Measurements from ENCODE around the gene AQP1. TPM values are rescaled to one million over a fixed set of nuclear protein-coding genes. Genes with fewer than 3 reads are reported as not detected.
A peak's percentile ranks its signal among the peaks of the same experiment; 100 is the strongest.

Gene AQP1
- total RNA-seq, 1 donor from 2014 or later = 1,132 TPM

DNA sequence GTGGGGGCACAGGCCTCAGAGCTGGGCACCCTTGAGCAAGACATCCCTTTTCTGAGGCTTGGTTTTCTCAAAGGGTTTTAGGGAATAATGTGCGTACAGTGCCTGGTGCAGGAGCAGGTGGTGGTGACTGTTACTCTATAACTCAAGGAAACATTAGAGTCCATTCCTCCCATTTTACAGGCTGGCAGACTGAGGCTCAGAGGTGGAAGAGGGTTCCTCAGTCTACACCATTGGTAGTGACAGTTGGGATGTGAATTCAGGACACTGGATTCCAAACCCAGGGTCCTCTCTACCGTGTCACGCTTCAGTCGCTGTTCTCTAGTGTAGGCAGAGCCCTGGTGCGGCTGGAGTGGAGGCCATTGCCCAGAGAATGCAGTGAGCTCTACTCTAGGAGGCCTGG lies 40.0 kb upstream of the AQP1 start:
- no peak for TF ChIP-seq CTCF (IDR thresholded peaks at IDR 0.05)
- Histone ChIP-seq H3K4me1 (no peaks in the 10 kb centered on the region), H3K9me3 (no peaks in the 10 kb centered on the region), H3K27ac (no peak overlapping the region), H3K4me3 (no peak overlapping the region), H3K27me3 (no peaks in the 10 kb centered on the region), H3K36me3 (peaks cover 29% of the 10 kb centered on the region)
- no peak for DNase-seq
- ATAC-seq = no peak
- intact Hi-C loops (cut with DNase I) = no loop called here

DNA sequence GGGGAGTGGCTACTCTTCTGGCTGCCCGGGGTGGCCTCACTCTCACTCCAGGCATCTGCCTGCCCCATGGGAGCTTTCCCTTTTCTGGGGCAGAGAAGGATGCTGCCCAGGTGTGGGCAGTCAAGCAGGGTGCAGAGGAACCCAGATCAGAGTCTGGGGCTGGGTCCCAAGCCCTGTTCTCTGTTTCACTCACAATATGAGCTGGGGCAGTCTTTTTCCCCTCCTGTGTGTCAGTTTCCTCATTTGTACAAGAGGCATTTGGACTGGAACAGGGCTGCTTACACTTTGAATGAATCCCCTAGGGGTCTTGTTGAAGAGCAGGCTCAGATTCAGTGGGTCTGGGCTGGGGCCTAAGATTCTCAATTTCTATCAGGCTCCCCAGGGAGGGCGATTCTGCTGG lies 38.4 kb upstream of the AQP1 start:
- Histone ChIP-seq H3K27ac (no peak overlapping the region), H3K4me3 (no peak overlapping the region), H3K27me3 (no peaks in the 10 kb centered on the region), H3K9me3 (no peaks in the 10 kb centered on the region), H3K36me3 (peaks cover 29% of the 10 kb centered on the region), H3K4me1 (peaks cover 4% of the 10 kb centered on the region)
- ATAC-seq (no peak), DNase-seq (no peak)
- no peak for TF ChIP-seq CTCF (IDR thresholded peaks at IDR 0.05)
- intact Hi-C loops (cut with DNase I) = no loop called here

- peaks cover 29% of the 10 kb centered on the region for H3K36me3 ChIP-seq
- H3K27ac ChIP-seq = no peak overlapping the region
These were observed 38.0 kb upstream of the AQP1 start for GRCh38 chr7:30873656-30874055.

GRCh38 chr7:30874656-30875302 lies 36.9 kb upstream of the AQP1 start:
- H3K9me3 ChIP-seq = no peaks in the 10 kb centered on the region
- TF ChIP-seq CTCF (IDR thresholded peaks at IDR 0.05) = no peak
- H3K4me1 ChIP-seq = peaks cover 4% of the 10 kb centered on the region
- H3K4me3 ChIP-seq = no peak overlapping the region
- no peak for DNase-seq
- peaks cover 29% of the 10 kb centered on the region for H3K36me3 ChIP-seq
- H3K27ac ChIP-seq = no peak overlapping the region
- no peaks in the 10 kb centered on the region for H3K27me3 ChIP-seq
- intact Hi-C loops (cut with DNase I) = no loop called here
- ATAC-seq = no peak

More at GRCh38 chr7:30873656-30874055, 38.0 kb upstream of the AQP1 start:
- Histone ChIP-seq H3K4me1 (peaks cover 4% of the 10 kb centered on the region), H3K27me3 (no peaks in the 10 kb centered on the region), H3K9me3 (no peaks in the 10 kb centered on the region), H3K4me3 (no peak overlapping the region)
- DNase-seq (no peak), ATAC-seq (no peak)
- intact Hi-C loops (cut with DNase I) = no loop called here
- no peak for TF ChIP-seq CTCF (IDR thresholded peaks at IDR 0.05)

- TF ChIP-seq CTCF (IDR thresholded peaks at IDR 0.05) = no peak
- Histone ChIP-seq H3K36me3 (peaks cover 25% of the 10 kb centered on the region), H3K27ac (peak overlapping the region; percentile 19), H3K9me3 (no peaks in the 10 kb centered on the region), H3K27me3 (no peaks in the 10 kb centered on the region), H3K4me3 (no peak overlapping the region), H3K4me1 (peaks cover 4% of the 10 kb centered on the region)
- ATAC-seq (peak; percentile 65), DNase-seq (no peak)
- intact Hi-C loops (cut with DNase I) = no loop called here
These were observed 34.5 kb upstream of the AQP1 start for GRCh38 chr7:30877015-30877769.

All from upper lobe of right lung (tissue), 1 donor.